ENCODE results near the gene SEZ6.

Gene SEZ6

GRCh38 chr17:28908640-28909167 lies 97.1 kb downstream of the SEZ6 start:
- Histone ChIP-seq H3K9ac (ENCODE audit: low read length) (no peak overlapping the region), H3K4me3 (ENCODE audit: low read length) (peak overlapping the region; percentile 13), H3K4me1 (ENCODE audit: control insufficient read depth, insufficient read depth, low read length) (peaks cover 25% of the 10 kb centered on the region), H3K36me3 (ENCODE audit: control insufficient read depth, insufficient read depth, low read length) (peaks cover 68% of the 10 kb centered on the region), H3K27ac (ENCODE audit: low read depth, low read length) (peak overlapping the region; percentile 81), H3K27me3 (ENCODE audit: control insufficient read depth, insufficient read depth, low read length) (no peaks in the 10 kb centered on the region)

- Histone ChIP-seq H3K27me3 (ENCODE audit: control insufficient read depth, insufficient read depth, low read length) (no peaks in the 10 kb centered on the region), H3K27ac (ENCODE audit: low read depth, low read length) (peak overlapping the region; percentile 81), H3K36me3 (ENCODE audit: control insufficient read depth, insufficient read depth, low read length) (peaks cover 60% of the 10 kb centered on the region), H3K4me3 (ENCODE audit: low read length) (peak overlapping the region; percentile 13), H3K4me1 (ENCODE audit: control insufficient read depth, insufficient read depth, low read length) (peaks cover 25% of the 10 kb centered on the region), H3K9ac (ENCODE audit: low read length) (no peak overlapping the region)
These were observed 97.9 kb downstream of the SEZ6 start for GRCh38 chr17:28907709-28908475.

- no peak overlapping the region for H3K9ac ChIP-seq (ENCODE audit: low read length)
- H3K27me3 ChIP-seq (ENCODE audit: control insufficient read depth, insufficient read depth, low read length): no peaks in the 10 kb centered on the region
- peaks cover 25% of the 10 kb centered on the region for H3K4me1 ChIP-seq (ENCODE audit: control insufficient read depth, insufficient read depth, low read length)
- peak overlapping the region; percentile 34 for H3K27ac ChIP-seq (ENCODE audit: low read depth, low read length)
- no peak overlapping the region for H3K4me3 ChIP-seq (ENCODE audit: low read length)
- H3K36me3 ChIP-seq (ENCODE audit: control insufficient read depth, insufficient read depth, low read length): peaks cover 50% of the 10 kb centered on the region
These were observed 99.0 kb downstream of the SEZ6 start for GRCh38 chr17:28906706-28907438.

DNA sequence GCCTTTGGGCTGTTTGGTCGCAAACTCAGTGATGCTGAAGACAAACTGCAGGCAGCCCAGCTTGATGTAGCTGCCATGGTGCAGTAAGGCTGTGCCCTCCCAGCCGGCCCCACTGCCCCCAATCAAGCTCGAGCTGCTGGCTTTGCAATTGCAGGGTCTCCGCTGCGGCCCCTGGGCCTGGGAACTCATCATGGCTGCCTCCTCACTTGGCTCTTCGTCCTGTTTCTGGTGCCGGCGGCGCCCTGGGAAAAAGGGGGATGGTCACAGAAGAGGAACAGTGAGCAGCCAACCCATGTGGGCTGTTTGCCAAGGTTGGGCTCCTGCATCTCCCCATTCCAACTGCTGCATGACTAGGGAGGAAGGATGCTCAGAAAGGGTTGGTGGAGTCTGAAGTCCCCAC lies 99.6 kb downstream of the SEZ6 start:
- Histone ChIP-seq H3K36me3 (ENCODE audit: control insufficient read depth, insufficient read depth, low read length) (peaks cover 45% of the 10 kb centered on the region), H3K9ac (ENCODE audit: low read length) (no peak overlapping the region), H3K27ac (ENCODE audit: low read depth, low read length) (no peak overlapping the region), H3K4me1 (ENCODE audit: control insufficient read depth, insufficient read depth, low read length) (peaks cover 25% of the 10 kb centered on the region), H3K27me3 (ENCODE audit: control insufficient read depth, insufficient read depth, low read length) (no peaks in the 10 kb centered on the region), H3K4me3 (ENCODE audit: low read length) (no peak overlapping the region)
